Forelimb muscle (tissue), 1 donor: ENCODE measurements around the gene DLGAP1. TPM values are rescaled to one million over a fixed set of nuclear protein-coding genes. Genes with fewer than 3 reads are reported as not detected.

Experiments used
- DNase-seq: peaks from one replicate; pipeline ENCODE4 v3.0.0-alpha.2; 2013; ENCODE audit warnings: low read depth
- polyA plus RNA-seq: library from polyadenylated mRNA; unstranded; fragments of 120-200 nt; gene quantifications from one replicate; pipeline ENCODE4 v1.2.1, GENCODE V29; 2013; ENCODE audit not compliant: insufficient read length

Gene DLGAP1
- polyA plus RNA-seq, 1 donor, result 1.9 TPM

- DNase-seq, result no peak
These were observed 282.7 kb downstream of the DLGAP1 start for GRCh38 chr18:4172196-4173100.

GRCh38 chr18:4157352-4157751 is 297.8 kb downstream of the DLGAP1 start:
- no peak for DNase-seq

- DNase-seq, result no peak
These were observed 308.3 kb downstream of the DLGAP1 start for GRCh38 chr18:4146797-4147196.

GRCh38 chr18:4144201-4144600 is 310.9 kb downstream of the DLGAP1 start:
- no peak for DNase-seq

- DNase-seq, result no peak
These were observed 311.5 kb downstream of the DLGAP1 start for GRCh38 chr18:4143585-4143984.

GRCh38 chr18:4142876-4143275 is 312.2 kb downstream of the DLGAP1 start:
- DNase-seq, result no peak

GRCh38 chr18:4134700-4135099 is 320.4 kb downstream of the DLGAP1 start:
- DNase-seq, result no peak

- DNase-seq, result no peak
These were observed 324.1 kb downstream of the DLGAP1 start for GRCh38 chr18:4130734-4131719.

- no peak for DNase-seq
These were observed 328.2 kb downstream of the DLGAP1 start for GRCh38 chr18:4126939-4127338.

- peak; percentile 34 for DNase-seq
These were observed 329.4 kb downstream of the DLGAP1 start for GRCh38 chr18:4125627-4126230.

GRCh38 chr18:4125224-4125623 is 329.9 kb downstream of the DLGAP1 start:
- DNase-seq, result peak; percentile 86

GRCh38 chr18:4119813-4120212 is 335.3 kb downstream of the DLGAP1 start:
- DNase-seq, result no peak

- DNase-seq, result no peak
These were observed 335.9 kb downstream of the DLGAP1 start for GRCh38 chr18:4119127-4119648.

GRCh38 chr18:4108016-4108415 is 347.1 kb downstream of the DLGAP1 start:
- no peak for DNase-seq

- peak; percentile 17 for DNase-seq
These were observed 348.0 kb downstream of the DLGAP1 start for GRCh38 chr18:4107049-4107467.

GRCh38 chr18:4106407-4107033 is 348.6 kb downstream of the DLGAP1 start:
- DNase-seq, result peak; percentile 60

GRCh38 chr18:4102901-4103300 is 352.2 kb downstream of the DLGAP1 start:
- DNase-seq, result peak; percentile 20

- DNase-seq, result no peak
These were observed 354.1 kb downstream of the DLGAP1 start for GRCh38 chr18:4101009-4101408.

GRCh38 chr18:4096486-4096885 is 358.6 kb downstream of the DLGAP1 start:
- DNase-seq, result no peak

- no peak for DNase-seq
These were observed 361.4 kb downstream of the DLGAP1 start for GRCh38 chr18:4093676-4094075.

- DNase-seq, result no peak
These were observed 370.7 kb downstream of the DLGAP1 start for GRCh38 chr18:4084382-4084900.
